ENCODE results near the gene MRPL21.

GRCh38 chr11:68863553-68864265, 39.9 kb downstream of the MRPL21 start:
- TF ChIP-seq CTCF (CRISPR knock-in tag; IDR thresholded peaks at IDR 0.05) = no peak
- TF ChIP-seq HMG20B (CRISPR knock-in tag; conservative IDR thresholded peaks at IDR 0.05) = no peak
- no peak for TF ChIP-seq EP300 (IDR thresholded peaks at IDR 0.05; ENCODE audit: low read depth in 2 of 2, low read length in 2 of 2)
- no peak for TF ChIP-seq EP300 (CRISPR knock-in tag; IDR thresholded peaks at IDR 0.05; ENCODE audit: borderline replicate concordance)
- TF ChIP-seq ZNF740 (CRISPR knock-in tag; IDR thresholded peaks at IDR 0.05) = no peak

All from HepG2 (cell line).